ENCODE results near the gene PHACTR1. TPM values are rescaled to one million over a fixed set of nuclear protein-coding genes. Genes with fewer than 3 reads are reported as not detected.

Gene PHACTR1
- total RNA-seq, 2 donors from 2014 or later, result 2.8 to 6.3 TPM

DNA sequence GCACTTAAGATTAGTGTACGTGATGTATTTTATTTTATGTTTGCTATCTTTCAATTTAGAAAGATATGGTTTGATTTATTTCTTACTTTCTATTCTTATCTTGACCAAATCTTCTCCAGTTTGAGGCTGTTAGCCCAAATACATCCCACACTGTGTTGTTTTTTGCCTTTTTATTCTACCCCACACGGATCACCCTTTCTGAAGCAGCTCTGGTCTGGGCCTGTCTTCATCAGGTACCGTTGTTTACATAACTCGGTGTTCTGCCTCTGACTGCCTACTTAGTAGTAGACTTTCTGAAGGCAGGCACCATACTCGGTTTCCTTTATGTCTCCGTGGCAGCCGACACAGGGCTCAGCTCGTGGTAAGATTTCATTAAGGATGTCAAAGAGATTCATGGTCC lies 95.0 kb downstream of the PHACTR1 start:
- Histone ChIP-seq H3K9ac (ENCODE audit: extremely low read depth, low read length, poor library complexity, severe bottlenecking) (no peak overlapping the region), H3K4me1 (ENCODE audit: control insufficient read depth, insufficient read depth, low read length) (peaks cover 11% of the 10 kb centered on the region), H3K27me3 (ENCODE audit: control insufficient read depth, insufficient read depth, low read length, poor library complexity, severe bottlenecking) (no peaks in the 10 kb centered on the region), H3K27ac (ENCODE audit: low read depth, low read length) (no peak overlapping the region), H3K36me3 (ENCODE audit: control insufficient read depth, insufficient read depth, low read length) (no peaks in the 10 kb centered on the region), H3K4me3 (ENCODE audit: low read length) (no peak overlapping the region), H3K9me3 (ENCODE audit: control insufficient read depth, low read length) (no peaks in the 10 kb centered on the region)
- Mint-ChIP-seq H3K36me3 (ENCODE audit: low read depth) (no peaks in the 10 kb centered on the region), H3K4me3 (no peak overlapping the region), H3K4me1 (peaks cover 19% of the 10 kb centered on the region), H3K27me3 (ENCODE audit: insufficient read depth) (no peaks in the 10 kb centered on the region), H3K27ac (no peak overlapping the region), H3K9me3 (no peaks in the 10 kb centered on the region)
- TF ChIP-seq, protein P1, sequence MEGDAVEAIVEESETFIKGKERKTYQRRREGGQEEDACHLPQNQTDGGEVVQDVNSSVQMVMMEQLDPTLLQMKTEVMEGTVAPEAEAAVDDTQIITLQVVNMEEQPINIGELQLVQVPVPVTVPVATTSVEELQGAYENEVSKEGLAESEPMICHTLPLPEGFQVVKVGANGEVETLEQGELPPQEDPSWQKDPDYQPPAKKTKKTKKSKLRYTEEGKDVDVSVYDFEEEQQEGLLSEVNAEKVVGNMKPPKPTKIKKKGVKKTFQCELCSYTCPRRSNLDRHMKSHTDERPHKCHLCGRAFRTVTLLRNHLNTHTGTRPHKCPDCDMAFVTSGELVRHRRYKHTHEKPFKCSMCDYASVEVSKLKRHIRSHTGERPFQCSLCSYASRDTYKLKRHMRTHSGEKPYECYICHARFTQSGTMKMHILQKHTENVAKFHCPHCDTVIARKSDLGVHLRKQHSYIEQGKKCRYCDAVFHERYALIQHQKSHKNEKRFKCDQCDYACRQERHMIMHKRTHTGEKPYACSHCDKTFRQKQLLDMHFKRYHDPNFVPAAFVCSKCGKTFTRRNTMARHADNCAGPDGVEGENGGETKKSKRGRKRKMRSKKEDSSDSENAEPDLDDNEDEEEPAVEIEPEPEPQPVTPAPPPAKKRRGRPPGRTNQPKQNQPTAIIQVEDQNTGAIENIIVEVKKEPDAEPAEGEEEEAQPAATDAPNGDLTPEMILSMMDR (conservative IDR thresholded peaks at IDR 0.05), result no peak
- WGBS, 2 experiments (ENCODE audit: insufficient coverage in 1 of 2, insufficient read length in 1 of 2), result 86 to 89% methylated on average over 5 to 7 of the region's 8 CpGs
- no peak for DNase-seq

DNA sequence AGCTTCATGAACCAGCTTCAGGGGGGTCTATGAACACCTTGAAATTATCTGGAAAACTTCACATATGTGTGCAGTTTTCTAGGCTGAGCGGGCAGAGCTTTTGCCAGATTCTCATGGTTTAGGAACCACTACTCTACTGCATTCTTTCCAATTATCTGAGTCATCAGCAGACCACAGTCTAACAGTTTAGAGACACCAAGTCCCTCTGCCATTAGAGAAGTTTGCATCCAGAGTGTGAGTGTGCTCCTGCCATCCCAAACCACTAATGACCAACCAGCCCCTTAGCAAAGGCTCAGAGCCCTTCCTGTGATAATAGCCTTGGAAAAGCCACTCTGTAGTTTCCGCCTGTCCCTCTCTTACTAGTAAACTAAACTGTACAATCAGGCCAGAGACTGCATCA lies 96.8 kb downstream of the PHACTR1 start:
- H3K27me3 Mint-ChIP-seq (ENCODE audit: insufficient read depth), result no peaks in the 10 kb centered on the region
- H3K4me3 ChIP-seq (ENCODE audit: low read length), result no peak overlapping the region
- H3K9me3 ChIP-seq (ENCODE audit: control insufficient read depth, low read length), result peaks cover 4% of the 10 kb centered on the region
- no peaks in the 10 kb centered on the region for H3K27me3 ChIP-seq (ENCODE audit: control insufficient read depth, insufficient read depth, low read length, poor library complexity, severe bottlenecking)
- no peak overlapping the region for H3K27ac Mint-ChIP-seq
- no peaks in the 10 kb centered on the region for H3K36me3 Mint-ChIP-seq (ENCODE audit: low read depth)
- H3K4me1 Mint-ChIP-seq, result peaks cover 24% of the 10 kb centered on the region
- TF ChIP-seq, protein P1 (conservative IDR thresholded peaks at IDR 0.05), result no peak
- H3K36me3 ChIP-seq (ENCODE audit: control insufficient read depth, insufficient read depth, low read length), result no peaks in the 10 kb centered on the region
- no peak overlapping the region for H3K4me3 Mint-ChIP-seq
- H3K9me3 Mint-ChIP-seq, result peaks cover 2% of the 10 kb centered on the region
- DNase-seq, result no peak
- no peak overlapping the region for H3K9ac ChIP-seq (ENCODE audit: extremely low read depth, low read length, poor library complexity, severe bottlenecking)
- no peak overlapping the region for H3K27ac ChIP-seq (ENCODE audit: low read depth, low read length)
- H3K4me1 ChIP-seq (ENCODE audit: control insufficient read depth, insufficient read depth, low read length), result peaks cover 11% of the 10 kb centered on the region
- WGBS, 2 experiments (ENCODE audit: insufficient coverage in 1 of 2, insufficient read length in 1 of 2), result 93 to 94% methylated on average over 2 of the region's 2 CpGs

DNA sequence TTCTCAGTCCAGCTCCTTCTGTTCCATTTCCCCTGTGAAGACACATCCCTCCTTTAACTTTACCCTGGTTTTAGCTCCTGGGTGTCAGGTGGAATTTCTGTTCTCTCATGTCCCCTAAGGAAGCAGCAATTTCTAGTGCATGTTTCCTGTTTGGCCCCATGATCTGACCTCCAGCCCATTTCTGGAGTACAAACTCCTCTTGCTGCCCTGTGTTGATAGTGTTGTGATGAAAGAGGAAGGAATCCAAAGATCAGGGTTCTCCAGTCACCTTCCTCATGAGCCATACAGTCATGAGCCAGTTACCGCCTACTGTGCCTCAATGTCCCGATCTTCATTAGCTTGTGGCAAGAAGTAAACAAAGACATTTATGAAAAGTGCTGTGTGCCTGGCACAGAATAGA lies 97.4 kb downstream of the PHACTR1 start:
- H3K9me3 ChIP-seq (ENCODE audit: control insufficient read depth, low read length), result peaks cover 5% of the 10 kb centered on the region
- H3K36me3 Mint-ChIP-seq (ENCODE audit: low read depth), result no peaks in the 10 kb centered on the region
- no peaks in the 10 kb centered on the region for H3K36me3 ChIP-seq (ENCODE audit: control insufficient read depth, insufficient read depth, low read length)
- H3K9me3 Mint-ChIP-seq, result peaks cover 2% of the 10 kb centered on the region
- no peak overlapping the region for H3K9ac ChIP-seq (ENCODE audit: extremely low read depth, low read length, poor library complexity, severe bottlenecking)
- peaks cover 24% of the 10 kb centered on the region for H3K4me1 Mint-ChIP-seq
- no peaks in the 10 kb centered on the region for H3K27me3 Mint-ChIP-seq (ENCODE audit: insufficient read depth)
- no peak overlapping the region for H3K27ac Mint-ChIP-seq
- no peak overlapping the region for H3K4me3 ChIP-seq (ENCODE audit: low read length)
- H3K27me3 ChIP-seq (ENCODE audit: control insufficient read depth, insufficient read depth, low read length, poor library complexity, severe bottlenecking), result no peaks in the 10 kb centered on the region
- no peak overlapping the region for H3K27ac ChIP-seq (ENCODE audit: low read depth, low read length)
- WGBS, 2 experiments (ENCODE audit: insufficient coverage in 1 of 2, insufficient read length in 1 of 2), result 97 to 100% methylated on average over 2 of the region's 2 CpGs
- H3K4me3 Mint-ChIP-seq, result no peak overlapping the region
- peaks cover 11% of the 10 kb centered on the region for H3K4me1 ChIP-seq (ENCODE audit: control insufficient read depth, insufficient read depth, low read length)
- TF ChIP-seq, protein P1 (conservative IDR thresholded peaks at IDR 0.05), result no peak
- no peak for DNase-seq
